Activated naive CD4-positive, alpha-beta T cell treated with anti-CD3 and anti-CD28 coated beads, Interleukin-2, amount 50 U/mL, for 72 hours (primary cell): Measurements from ENCODE around the gene HHIPL1. TPM values are rescaled to one million over a fixed set of nuclear protein-coding genes. Genes with fewer than 3 reads are reported as not detected.

Experiments used
- ATAC-seq, 2 donors: fragments of 150-1000 bp; cut with Tn5 transposase; 2 replicates each; pipeline ENCODE4 v1.10.0; 2021; ENCODE audit warnings: mild to moderate bottlenecking in 2 of 2, moderate library complexity in 2 of 2
- DNase-seq, 2 donors: peaks; one replicate each; pipeline ENCODE4 v3.0.0; 2021 to 2022; ENCODE audit warnings: low spot score in 2 of 2
- H3K27ac Mint-ChIP-seq, 2 donors: one replicate each; pipeline ENCODE4 v1.8.0; 2022; ENCODE audit warnings: mild to moderate bottlenecking in 2 of 2, mixed read lengths in 2 of 2
- H3K36me3 Mint-ChIP-seq, 2 donors: one replicate each; pipeline ENCODE4 v1.8.0; 2022; ENCODE audit warnings: mixed read lengths in 2 of 2
- H3K9me3 Mint-ChIP-seq, 2 donors: one replicate each; pipeline ENCODE4 v1.8.0; 2022; ENCODE audit warnings: mixed read lengths in 2 of 2
- total RNA-seq, 2 donors: library from RNA; stranded (reverse); gene quantifications; one replicate each; pipeline ENCODE4 v1.2.3, GENCODE V29; 2022

The HHIPL1 gene
- total RNA-seq, 2 donors from 2014 or later, result 0.16 to 0.32 TPM

- ATAC-seq, result no peak
- Mint-ChIP-seq H3K36me3 (peaks cover 19 to 20% of the 10 kb centered on the region in 2 donors), H3K27ac (no peak overlapping the region), H3K9me3 (peaks cover 10 to 22% of the 10 kb centered on the region in 2 donors)
- DNase-seq, result no peak
These were observed 57.2 kb downstream of the HHIPL1 start for GRCh38 chr14:99702115-99702514.

DNA sequence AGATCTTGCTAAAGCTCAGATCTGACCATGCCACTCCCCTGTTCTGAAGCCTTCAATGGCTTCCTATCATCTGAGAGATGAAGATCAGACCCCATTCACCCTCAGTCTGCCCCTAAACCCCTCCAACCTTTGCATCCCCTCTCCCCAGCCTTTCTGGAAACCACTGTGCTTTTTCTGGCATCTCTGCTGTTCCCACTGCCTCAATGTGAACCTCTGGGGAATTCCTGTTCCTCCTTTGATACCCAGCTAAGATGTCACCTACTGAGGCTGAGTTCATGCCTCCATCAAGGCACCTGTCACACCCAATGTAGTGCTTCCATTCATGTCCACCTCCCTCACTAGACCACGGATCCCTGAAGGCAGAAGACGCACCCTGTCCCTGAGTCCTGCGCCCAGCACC is 58.5 kb downstream of the HHIPL1 start:
- peaks cover 10 to 22% of the 10 kb centered on the region in 2 donors for H3K9me3 Mint-ChIP-seq
- ATAC-seq, result no peak
- DNase-seq, result no peak
- peaks cover 19 to 20% of the 10 kb centered on the region in 2 donors for H3K36me3 Mint-ChIP-seq
- no peak overlapping the region for H3K27ac Mint-ChIP-seq

DNA sequence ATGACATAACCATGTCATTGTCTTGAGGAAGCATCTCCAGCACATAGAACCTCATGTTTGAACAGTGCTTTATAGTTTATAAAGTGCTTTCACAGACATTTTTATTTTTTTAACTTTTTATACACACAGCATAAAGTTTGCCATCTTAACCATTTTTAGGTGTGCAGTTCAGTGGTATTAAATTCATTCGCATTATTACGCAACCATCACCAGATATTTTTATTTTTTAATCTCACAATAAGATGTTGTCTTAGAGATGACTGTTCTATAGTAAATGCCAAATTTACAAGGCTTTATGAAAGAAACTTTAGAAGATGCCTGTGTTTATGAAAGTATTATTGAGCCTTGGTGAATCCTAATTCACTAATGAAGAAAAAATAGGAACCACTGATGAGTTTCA is 59.1 kb downstream of the HHIPL1 start:
- peaks cover 10 to 22% of the 10 kb centered on the region in 2 donors for H3K9me3 Mint-ChIP-seq
- H3K27ac Mint-ChIP-seq, result no peak overlapping the region
- no peak for ATAC-seq
- no peak for DNase-seq
- H3K36me3 Mint-ChIP-seq, result peaks cover 20 to 24% of the 10 kb centered on the region in 2 donors

- Mint-ChIP-seq H3K36me3 (peaks cover 20 to 24% of the 10 kb centered on the region in 2 donors), H3K27ac (no peak overlapping the region), H3K9me3 (peaks cover 10 to 22% of the 10 kb centered on the region in 2 donors)
- ATAC-seq (no peak), DNase-seq (peak in 1 of 2 donors; percentile 44)
These were observed 61.4 kb downstream of the HHIPL1 start for GRCh38 chr14:99706107-99706900.

DNA sequence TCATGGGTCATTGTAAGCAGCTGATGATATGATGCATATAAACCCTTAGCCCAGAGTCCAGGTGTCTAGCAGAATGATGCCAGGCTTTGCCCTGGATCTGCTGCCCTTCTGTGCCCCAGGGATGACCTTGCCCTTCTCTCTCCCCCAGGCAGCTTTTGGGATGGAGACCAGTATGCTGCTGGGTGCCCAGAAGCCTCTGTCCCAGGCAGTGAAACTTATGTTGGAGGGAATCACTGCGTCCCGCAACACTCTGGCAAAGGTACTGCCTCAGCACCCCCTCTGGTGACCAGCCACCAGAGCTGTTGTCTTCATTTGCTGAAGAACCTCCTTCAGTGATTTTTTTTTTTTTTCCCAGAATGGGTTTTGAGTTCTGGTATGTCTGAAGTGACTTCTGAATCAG is 62.5 kb downstream of the HHIPL1 start:
- Mint-ChIP-seq H3K9me3 (peaks cover 10 to 18% of the 10 kb centered on the region in 2 donors), H3K27ac (no peak overlapping the region), H3K36me3 (peaks cover 20 to 24% of the 10 kb centered on the region in 2 donors)
- ATAC-seq (no peak), DNase-seq (no peak)

- peaks cover 19 to 22% of the 10 kb centered on the region in 2 donors for H3K36me3 Mint-ChIP-seq
- H3K27ac Mint-ChIP-seq, result no peak overlapping the region
- ATAC-seq (no peak), DNase-seq (peak in 1 of 2 donors; percentile 50)
- peaks cover 8 to 16% of the 10 kb centered on the region in 2 donors for H3K9me3 Mint-ChIP-seq
These were observed 63.0 kb downstream of the HHIPL1 start for GRCh38 chr14:99707921-99708320.

DNA sequence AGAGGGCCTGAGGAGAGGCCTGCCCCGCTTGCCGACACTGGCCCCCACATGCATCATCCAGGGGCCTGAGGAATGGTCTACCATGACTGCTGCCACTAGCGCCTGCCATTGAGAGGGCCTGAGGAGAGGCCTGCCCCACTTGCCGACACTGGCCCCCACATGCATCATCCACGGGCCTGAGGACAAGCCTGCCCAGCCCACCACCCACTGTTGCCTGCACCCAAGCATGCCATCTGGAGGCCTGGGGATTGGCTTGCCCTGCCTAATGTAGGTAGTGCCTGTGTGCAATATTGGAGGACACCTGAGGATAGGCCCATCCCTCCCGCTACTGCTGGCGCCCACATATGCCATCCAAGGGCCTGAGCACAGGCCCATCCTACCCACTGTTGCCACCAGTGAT is 63.5 kb downstream of the HHIPL1 start:
- Mint-ChIP-seq H3K27ac (no peak overlapping the region), H3K36me3 (peaks cover 14 to 17% of the 10 kb centered on the region in 2 donors), H3K9me3 (peaks cover 3 to 11% of the 10 kb centered on the region in 2 donors)
- ATAC-seq (no peak), DNase-seq (peak in 1 of 2 donors; percentile 26)

GRCh38 chr14:99713972-99714371 is 69.0 kb downstream of the HHIPL1 start:
- DNase-seq (no peak), ATAC-seq (no peak)
- H3K27ac Mint-ChIP-seq, result no peak overlapping the region
- no peaks in the 10 kb centered on the region for H3K36me3 Mint-ChIP-seq
- H3K9me3 Mint-ChIP-seq, result no peaks in the 10 kb centered on the region

- Mint-ChIP-seq H3K9me3 (no peaks in the 10 kb centered on the region), H3K36me3 (no peaks in the 10 kb centered on the region), H3K27ac (no peak overlapping the region)
- no peak for ATAC-seq
- peak in 1 of 2 donors; percentile 31 for DNase-seq
These were observed 70.5 kb downstream of the HHIPL1 start for GRCh38 chr14:99715266-99716000.

- no peak for ATAC-seq
- Mint-ChIP-seq H3K9me3 (no peaks in the 10 kb centered on the region), H3K27ac (peak overlapping the region in 1 of 2 donors; percentile 2), H3K36me3 (no peaks in the 10 kb centered on the region)
- DNase-seq, result peak in 1 of 2 donors; percentile 43
These were observed 71.3 kb downstream of the HHIPL1 start for GRCh38 chr14:99716091-99716849.

- H3K36me3 Mint-ChIP-seq, result no peaks in the 10 kb centered on the region
- ATAC-seq (no peak), DNase-seq (peak in 1 of 2 donors; percentile 21)
- H3K27ac Mint-ChIP-seq, result peak overlapping the region in 1 of 2 donors; percentile 2
- H3K9me3 Mint-ChIP-seq, result no peaks in the 10 kb centered on the region
These were observed 72.1 kb downstream of the HHIPL1 start for GRCh38 chr14:99716850-99717681.

GRCh38 chr14:99717682-99718013 is 72.7 kb downstream of the HHIPL1 start:
- DNase-seq, result no peak
- ATAC-seq, result no peak
- Mint-ChIP-seq H3K36me3 (no peaks in the 10 kb centered on the region), H3K9me3 (no peaks in the 10 kb centered on the region), H3K27ac (no peak overlapping the region)

GRCh38 chr14:99718031-99718810 is 73.3 kb downstream of the HHIPL1 start:
- DNase-seq, result peak in 1 of 2 donors; percentile 31
- H3K27ac Mint-ChIP-seq, result no peak overlapping the region
- no peaks in the 10 kb centered on the region for H3K9me3 Mint-ChIP-seq
- H3K36me3 Mint-ChIP-seq, result no peaks in the 10 kb centered on the region
- ATAC-seq, result no peak

DNA sequence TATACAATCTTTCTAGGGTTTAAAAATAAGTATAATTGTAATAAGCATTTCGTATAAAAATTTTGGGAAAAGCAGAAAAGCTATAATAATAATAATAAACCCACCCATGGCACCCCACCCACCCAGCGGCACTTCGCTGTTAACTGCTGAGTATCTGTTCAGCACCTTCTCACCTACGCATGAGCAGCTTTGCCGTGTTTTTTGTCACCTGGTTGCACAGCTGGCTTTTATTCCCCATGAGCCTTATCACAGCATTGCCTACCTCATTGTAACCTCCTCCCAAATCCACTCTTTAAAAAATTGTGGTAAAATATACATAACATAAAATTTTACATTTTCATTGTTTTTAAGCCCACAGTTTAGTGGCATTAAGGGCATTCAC is 73.9 kb downstream of the HHIPL1 start:
- H3K9me3 Mint-ChIP-seq, result no peaks in the 10 kb centered on the region
- ATAC-seq, result no peak
- no peak overlapping the region for H3K27ac Mint-ChIP-seq
- DNase-seq, result no peak
- H3K36me3 Mint-ChIP-seq, result no peaks in the 10 kb centered on the region

GRCh38 chr14:99720941-99721791 is 76.2 kb downstream of the HHIPL1 start:
- DNase-seq, result peak in 1 of 2 donors; percentile 43
- Mint-ChIP-seq H3K9me3 (no peaks in the 10 kb centered on the region), H3K27ac (no peak overlapping the region), H3K36me3 (no peaks in the 10 kb centered on the region)
- ATAC-seq, result no peak
